Globus pallidus (tissue), 1 donor: ENCODE results near the gene NTN5.

Experiments used
- DNase-seq: peaks from one replicate; pipeline ENCODE4 v3.0.0-alpha.2; 2015; ENCODE audit warnings: low spot score

NTN5 gene

DNA sequence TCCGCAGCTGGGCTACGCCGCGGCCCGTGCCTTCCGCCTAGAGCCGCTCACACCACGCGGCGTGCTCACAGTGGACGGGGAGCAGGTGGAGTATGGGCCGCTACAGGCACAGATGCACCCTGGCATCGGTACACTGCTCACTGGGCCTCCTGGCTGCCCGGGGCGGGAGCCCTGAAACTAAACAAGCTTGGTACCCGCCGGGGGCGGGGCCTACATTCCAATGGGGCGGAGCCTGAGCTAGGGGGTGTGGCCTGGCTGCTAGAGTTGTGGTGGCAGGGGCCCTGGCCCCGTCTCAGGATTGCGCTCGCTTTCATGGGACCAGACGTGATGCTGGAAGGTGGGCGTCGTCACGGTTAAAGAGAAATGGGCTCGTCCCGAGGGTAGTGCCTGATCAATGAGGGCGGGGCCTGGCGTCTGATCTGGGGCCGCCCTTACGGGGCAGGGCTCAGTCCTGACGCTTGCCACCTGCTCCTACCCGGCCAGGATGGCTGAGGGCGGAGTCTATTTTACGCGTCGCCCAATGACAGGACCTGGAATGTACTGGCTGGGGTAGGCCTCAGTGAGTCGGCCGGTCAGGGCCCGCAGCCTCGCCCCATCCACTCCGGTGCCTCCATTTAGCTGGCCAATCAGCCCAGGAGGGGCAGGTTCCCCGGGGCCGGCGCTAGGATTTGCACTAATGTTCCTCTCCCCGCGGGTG lies 43.1 kb downstream of the NTN5 start:
- no peak for DNase-seq

DNA sequence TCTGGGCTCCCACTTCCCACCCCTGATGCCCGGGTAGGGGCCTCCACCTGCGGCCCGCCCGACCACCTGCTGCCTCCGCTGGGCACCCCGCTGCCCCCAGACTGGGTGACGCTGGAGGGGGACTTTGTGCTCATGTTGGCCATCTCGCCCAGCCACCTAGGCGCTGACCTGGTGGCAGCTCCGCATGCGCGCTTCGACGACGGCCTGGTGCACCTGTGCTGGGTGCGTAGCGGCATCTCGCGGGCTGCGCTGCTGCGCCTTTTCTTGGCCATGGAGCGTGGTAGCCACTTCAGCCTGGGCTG lies 43.6 kb downstream of the NTN5 start:
- DNase-seq = no peak

DNA sequence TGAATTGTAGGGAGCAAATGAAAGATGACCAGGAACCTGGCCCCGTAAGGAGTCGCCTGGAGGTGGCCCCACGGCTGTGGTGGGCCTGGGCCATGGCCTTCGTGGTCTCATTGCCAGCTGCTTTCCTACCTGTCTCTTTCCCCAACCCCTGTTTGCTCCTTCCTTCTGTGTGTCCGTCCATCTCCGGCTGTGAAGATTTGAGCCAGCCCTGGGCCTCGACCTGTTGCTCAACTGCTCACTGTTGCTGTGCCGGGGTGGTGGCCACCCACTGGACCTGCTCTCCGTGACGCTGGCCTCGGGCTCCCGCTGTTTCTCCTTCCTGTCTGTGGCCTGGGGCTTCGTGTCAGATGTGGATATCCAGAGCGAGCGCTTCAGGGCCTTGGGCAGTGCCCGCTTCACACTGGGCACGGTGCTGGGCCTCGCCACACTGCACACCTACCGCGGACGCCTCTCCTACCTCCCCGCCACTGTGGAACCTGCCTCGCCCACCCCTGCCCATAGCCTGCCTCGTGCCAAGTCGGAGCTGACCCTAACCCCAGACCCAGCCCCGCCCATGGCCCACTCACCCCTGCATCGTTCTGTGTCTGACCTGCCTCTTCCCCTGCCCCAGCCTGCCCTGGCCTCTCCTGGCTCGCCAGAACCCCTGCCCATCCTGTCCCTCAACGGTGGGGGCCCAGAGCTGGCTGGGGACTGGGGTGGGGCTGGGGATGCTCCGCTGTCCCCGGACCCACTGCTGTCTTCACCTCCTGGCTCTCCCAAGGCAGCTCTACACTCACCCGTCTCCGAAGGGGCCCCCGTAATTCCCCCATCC lies 44.1 kb downstream of the NTN5 start:
- DNase-seq = no peak

DNA sequence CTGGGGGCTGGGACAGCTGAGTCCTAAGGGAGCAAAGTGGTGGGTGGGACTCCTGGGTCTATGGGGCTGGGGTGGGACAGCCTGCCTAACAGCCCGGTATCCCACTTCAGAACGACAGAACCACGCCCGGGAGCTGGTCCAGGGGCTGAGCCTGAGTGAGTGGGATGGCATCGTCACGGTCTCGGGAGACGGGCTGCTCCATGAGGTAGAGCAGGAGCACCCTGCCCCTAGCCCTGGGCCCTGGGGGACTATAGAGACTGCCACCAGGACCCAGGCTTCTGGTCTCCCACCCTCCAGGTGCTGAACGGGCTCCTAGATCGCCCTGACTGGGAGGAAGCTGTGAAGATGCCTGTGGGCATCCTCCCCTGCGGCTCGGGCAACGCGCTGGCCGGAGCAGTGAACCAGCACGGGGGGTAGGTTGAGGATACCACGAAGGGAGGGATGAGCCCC lies 44.9 kb downstream of the NTN5 start:
- DNase-seq = no peak

DNA sequence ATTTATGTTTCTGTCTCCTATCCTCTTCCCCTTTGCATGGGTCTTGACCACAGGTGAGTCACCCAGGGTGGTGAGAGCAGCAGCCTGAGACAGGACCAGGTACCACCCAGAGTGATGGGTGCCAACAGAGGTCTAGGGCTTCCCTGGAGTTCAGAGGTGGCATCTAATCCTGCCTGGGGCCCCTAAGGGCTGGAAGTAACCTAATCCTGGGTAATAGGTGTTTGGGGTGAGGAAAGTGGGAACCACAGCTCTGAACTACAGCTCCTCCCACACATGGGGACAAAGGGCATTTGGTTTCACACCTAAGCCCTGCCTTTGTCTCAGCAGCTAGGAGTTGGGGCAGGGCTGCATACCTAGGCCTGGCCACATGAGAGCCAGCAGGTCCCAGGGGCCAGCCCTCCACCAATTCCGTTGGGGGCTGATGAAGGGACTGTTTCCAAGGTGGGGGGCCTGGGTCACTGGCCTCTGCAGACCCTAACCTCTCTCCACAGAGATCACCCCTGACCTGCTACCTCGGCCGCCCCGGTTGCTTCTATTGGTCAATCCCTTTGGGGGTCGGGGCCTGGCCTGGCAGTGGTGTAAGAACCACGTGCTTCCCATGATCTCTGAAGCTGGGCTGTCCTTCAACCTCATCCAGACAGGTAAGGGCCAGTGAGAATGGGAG lies 45.5 kb downstream of the NTN5 start:
- no peak for DNase-seq

DNA sequence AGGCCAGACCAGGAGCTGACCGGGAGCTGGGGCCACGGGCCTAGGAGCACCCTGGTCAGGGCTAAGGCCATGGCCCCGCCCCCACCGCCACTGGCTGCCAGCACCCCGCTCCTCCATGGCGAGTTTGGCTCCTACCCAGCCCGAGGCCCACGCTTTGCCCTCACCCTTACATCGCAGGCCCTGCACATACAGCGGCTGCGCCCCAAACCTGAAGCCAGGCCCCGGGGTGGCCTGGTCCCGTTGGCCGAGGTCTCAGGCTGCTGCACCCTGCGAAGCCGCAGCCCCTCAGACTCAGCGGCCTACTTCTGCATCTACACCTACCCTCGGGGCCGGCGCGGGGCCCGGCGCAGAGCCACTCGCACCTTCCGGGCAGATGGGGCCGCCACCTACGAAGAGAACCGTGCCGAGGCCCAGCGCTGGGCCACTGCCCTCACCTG lies 46.9 kb downstream of the NTN5 start:
- DNase-seq = no peak

DNA sequence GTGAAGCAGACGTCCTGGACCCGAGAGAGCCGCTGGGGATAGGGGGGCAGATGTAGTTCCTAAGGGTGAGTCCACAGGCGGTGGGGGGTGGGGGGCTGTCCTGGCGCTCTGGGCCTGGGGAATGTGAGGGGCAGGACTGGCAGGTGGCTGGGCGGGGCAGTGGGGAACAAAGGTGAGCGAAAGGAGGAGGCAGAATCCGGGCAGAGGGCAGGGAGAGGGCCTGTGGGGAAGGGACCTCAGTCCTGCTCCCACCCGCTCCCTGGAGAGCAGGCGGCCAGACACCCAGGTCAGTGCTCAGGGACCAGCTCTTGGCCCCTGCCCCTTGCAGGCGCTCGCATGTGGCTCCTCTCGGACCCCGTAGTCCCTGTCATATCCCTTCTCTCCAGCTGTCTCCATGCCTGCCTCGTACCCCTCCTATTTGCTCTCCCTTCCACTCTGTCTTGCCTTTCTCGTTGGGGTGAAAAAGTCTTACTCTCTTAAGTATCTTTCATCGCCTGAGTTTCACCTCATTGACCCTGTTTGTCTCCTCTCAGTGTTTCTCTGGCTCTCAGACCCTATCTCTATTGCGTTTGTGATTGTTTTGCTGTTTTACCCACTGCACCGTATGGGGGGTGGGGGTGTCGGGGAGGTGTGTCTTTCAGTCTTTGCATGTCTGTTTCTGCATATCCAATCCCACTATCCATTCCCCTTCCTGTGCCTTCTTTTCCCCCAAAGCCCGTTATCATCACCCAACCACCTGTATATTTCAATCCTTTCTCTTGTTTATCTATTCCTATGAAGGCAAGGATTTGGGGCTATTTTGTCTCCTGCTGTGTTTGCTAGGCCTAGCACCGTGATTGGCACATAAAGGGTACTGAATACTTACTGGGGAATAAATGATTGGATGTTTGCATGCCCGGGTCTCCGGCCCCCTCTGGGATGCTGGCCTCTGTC lies 47.8 kb downstream of the NTN5 start:
- DNase-seq = no peak

DNA sequence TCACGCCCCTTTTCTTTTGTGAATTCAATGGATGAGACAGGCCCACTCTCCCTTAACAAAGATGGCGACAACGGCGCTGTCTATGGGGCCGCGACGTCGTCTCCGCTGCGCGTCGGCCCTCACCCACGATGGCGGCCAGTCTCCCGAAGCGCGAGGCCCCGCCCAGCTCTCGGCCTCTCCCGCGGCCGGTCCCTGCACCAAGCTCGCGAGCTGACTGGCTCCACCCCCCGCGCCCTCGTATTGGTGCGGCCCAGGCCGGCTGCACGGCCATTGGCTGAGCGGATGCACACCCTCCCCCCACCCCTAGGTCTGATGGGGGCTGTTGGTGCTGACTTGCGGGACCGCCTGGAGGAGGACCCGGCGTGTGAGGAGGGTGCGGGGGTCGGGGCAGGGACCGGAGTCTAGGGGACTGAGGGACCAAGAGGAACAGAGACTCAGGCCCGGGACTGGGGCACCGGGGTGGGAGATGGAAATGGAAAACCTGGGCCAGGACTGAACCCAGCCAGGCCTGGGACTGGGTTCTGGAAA lies 48.7 kb downstream of the NTN5 start:
- DNase-seq = peak; percentile 99

DNA sequence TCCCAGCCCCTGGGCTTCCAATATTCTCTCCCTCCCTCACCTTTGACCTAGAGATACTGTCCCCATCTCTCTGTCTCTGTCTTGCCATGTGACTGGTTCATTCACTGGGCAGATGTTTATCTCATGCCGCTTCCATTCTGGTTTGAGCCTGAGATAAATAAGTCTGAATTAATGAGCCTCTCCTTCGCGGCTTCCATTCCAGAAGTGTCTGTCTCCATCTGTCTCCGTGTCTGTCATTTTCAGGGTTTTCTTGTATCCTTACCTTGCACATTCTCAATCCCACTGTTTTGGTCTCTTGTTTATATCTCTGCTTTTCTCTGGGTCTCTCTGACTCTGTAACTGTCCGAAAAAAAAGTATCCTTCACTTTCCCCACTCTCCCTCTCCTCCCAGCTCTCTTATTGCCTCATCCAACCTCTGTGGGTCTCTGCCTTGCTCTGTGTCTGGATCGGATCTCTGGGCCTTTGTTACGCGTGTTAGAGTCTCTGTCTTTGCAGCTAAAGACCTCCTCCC lies 49.2 kb downstream of the NTN5 start:
- no peak for DNase-seq

DNA sequence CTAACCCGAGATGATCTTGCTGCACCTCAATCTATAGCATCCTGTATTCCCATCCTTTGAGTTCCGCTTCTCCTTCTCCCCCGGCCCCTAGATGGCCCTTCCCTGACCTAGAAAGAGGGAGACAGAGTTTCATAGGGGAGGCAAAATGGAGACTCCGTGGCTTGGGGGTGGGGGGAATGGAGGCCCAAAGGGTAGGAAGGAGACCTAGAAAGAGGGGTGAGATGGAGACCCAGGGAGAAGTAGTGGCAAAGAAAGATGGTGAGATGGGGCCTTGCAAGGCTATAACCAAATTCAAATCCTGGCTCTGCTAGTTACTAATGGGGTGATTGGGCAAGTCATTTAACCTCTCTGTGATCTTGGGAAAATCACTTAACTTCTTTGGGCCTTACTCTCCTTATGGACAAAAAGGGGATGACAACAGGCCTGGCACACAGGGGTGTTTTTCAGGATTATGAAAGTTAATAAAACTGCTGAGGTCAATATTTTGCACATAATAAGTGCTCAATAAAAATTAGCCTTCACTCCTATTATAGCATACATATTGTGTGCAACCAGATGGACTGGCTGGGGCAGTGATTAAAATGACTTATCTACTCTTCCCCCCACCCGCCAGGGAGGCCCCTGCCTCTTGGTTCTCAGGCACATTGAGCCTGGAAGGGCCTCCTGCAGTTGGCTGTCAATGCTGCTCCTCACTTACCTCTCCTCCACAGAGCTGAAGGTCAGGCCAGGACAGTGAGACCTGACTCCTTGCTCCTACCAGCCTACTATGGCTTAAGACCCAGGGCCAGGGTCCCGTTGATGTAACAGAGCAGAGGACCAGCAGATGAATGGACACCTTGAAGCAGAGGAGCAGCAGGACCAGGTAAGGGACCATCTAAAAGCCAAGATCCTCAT lies 52.9 kb downstream of the NTN5 start:
- DNase-seq = no peak

DNA sequence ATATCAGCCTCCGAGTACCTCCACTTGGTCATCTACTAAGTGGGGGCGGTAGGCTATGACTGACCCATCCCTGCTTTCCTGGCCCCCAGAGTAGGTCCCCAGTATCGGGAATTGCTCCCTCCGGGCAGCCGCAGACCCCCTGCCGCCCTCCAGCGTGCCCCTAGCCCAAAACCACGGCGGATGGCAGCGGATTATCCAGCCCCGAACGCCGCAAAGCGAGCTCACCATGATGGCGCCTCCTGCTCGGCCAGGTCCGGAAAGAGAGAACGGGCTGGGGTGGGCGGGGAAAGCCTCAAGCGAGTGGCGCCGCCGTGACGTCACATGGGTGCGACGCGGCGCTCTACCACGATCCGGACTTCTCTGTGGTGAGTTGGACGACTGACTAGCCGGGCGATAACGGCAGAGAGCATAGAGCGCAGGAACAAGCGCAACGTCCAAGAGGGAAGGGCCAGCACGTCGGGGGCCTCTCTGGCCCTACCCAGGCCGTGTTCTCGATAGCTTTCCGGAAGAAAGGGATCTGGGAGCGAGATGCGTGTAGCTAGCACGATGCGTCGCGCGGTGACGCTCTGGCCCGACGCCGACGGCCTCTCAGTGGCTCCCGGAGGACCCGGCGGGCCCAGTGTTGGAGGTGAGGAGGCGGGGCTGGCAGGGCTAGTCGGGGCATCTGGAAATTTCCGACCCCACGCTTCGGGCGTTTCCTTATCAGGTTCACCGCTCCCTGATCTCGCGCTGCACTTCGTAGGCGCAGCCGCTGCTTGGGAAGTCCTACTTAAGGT lies 53.7 kb downstream of the NTN5 start, which contains the start of the genes RPL18 and SPHK2:
Gene RPL18, minus strand, starts transcription at position 263 of the 776 bp plus-strand sequence. Its CDS starts 35 bp downstream, at position 228.
Gene SPHK2, plus strand, starts transcription at position 591 of the 776 bp plus-strand sequence. CDS start 1,009 bp downstream, outside the sequence.
- DNase-seq = peak; percentile 100

DNA sequence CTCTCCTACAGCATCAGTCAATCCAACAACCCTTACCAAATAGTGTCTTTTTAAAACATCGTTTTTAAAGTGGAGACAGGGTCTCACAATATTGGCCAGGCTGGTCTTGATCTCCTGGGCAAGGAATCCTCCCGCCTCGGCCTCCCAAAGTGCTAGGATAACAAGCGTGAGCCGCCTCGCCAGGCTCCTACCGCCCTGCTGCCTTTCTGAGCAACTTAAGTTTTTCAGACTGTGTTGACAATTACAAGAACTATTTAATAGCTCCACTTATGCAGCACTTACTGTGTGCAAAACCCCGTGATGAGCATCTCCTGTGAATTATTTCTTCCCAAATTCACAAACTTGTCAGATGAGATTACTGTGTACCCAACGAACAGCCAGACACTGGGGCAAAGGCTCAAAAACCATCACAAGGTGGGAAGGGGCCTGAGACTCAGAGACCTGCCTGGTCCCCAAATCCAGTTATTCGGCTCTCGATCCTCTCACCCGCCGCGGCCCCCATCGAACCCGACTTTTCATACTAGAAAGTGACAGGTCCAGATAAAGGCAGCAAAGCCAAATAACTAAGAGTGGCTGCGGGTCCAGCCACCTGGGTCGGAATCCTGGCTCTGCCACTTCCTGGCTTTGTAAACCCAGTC lies 54.4 kb downstream of the NTN5 start:
- no peak for DNase-seq

DNA sequence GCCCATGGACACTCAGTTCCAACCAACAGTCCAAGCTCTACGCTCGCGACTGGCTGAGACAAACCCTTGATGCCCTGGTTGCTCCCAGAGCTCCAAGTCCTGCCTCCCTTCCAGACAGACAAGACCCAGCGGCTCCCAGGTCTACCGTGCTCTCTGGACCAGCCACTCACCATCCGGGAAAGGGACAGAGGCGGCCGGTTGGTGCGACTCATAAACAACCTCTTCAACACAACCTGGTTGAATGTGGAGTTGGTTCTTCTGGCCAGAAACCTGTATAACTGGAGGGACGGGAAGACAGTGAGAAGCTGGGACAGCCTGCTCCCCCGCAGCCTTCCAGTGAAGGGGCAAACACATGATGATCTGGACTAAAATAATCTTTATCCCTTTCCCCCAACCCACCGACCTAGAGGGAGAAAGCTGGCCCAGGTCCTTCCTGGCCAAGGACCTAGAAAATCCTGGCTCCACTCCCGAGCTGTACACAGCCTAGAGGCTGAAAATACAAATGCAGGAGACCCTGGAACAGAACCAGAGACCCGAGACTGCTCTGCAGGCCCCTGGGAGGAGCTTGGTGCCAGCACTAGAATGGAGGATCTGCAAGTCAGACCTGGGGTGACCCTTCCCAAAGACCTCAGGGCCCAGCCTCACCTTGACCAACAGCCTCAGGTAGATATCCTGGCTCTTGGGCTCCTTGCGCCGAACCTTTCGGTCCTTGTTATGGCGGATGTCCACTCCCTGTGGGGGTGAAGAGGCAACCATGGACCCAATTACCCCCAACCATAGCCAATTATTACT lies 55.5 kb downstream of the NTN5 start:
- DNase-seq = no peak

DNA sequence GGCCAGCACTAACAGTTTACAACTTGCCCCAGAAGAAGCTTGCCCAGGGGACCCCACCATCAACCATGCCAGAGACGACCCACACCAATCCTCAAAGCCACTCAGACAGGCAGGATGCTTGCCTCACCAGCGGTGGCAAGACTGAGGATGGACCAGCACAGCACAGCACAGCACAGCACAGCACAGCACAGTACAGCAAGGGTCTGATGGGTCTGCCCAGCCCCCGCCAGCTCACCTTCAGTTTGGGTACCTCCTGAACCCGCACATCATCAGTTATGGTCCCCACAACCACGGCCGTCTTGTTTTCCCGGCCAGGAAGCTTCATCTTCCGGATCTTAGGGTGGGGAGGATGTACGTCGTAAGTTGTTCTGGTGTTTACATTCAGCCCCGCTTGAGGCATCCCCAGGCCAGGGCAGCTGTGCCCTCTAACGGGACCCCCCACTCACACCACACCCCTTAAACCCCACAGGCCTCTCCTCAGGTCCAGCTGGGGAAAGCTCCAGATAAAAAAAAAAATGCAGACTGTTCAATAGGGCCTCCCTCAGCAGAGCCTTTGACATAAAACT lies 56.2 kb downstream of the NTN5 start:
- no peak for DNase-seq

DNA sequence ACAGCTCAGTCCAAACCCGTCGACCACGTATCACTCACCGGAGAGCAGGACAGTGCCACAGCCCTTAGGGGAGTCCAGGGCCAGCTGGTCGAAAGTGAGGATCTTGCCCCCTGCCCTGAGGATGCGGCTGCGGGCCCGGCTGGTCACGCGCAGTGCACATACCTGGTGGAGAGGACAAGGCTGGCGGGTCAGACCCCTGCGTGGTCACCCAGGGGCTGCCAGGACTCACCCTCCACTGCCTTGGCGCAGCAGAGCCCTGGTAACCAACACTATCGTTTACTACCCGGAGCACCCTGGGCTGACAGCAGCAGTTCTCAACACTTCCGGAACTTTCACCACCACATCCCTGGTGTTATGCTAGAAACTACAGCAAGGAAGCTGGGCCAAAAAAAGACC lies 56.8 kb downstream of the NTN5 start:
- no peak for DNase-seq

DNA sequence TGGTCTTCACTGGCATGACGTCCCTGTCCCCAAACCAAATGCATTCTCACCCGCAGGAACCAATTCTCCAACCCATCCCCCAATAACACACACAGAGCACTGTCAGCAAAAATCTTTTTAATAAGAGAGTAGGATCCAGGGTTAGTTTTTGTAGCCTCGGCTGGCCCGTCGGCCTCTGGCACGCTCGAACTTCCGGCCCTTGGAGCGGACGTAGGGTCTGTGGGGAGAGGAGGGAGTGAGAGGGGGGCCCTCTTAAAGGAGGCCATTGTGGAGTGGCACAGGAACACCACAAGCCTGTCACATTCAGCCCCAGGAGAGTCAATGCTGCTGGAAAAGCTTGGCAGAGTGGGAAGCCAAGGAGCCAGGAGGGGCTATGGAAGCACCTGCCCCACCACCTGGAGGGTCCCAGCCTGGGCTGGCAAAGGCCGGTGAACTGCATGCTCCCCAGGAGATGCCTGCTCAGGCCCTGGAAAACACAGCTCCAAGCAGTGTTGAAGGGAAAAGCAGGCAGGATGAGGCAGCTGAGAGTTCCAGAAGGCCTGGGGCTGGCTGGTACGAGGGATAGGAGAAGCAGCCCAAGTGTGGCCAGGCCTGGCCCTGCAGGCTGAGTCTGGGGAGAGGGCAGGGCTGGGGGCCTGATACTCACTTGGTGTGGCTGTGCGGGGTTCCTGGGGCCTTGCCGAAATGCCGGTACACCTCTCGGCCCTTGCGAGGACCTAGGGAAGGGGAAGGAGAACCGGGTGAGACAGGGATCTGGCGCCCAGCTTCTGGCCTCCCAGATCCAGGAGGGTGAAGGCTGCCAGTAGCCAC lies 57.4 kb downstream of the NTN5 start:
- DNase-seq = no peak
